IMR-90 (cell line): ENCODE results near the gene BTN3A1. TPM values are rescaled to one million over a fixed set of nuclear protein-coding genes. Genes with fewer than 3 reads are reported as not detected.

Experiments
- ATAC-seq: fragments of 200-7000 bp; cut with Tn5 transposase; 2 replicates; pipeline ENCODE4 v1.9.1; 2020; ENCODE audit warnings: low read depth, mild to moderate bottlenecking, moderate library complexity
- BruUV-seq: library from RNA; stranded (reverse); fragments of 400-500 nt; replicated peaks from 2 replicates; lab custom pipeline; 2021; lab: Mats Ljungman, UMichigan
- CTCF ChIA-PET: fragments of 300-600 bp; formaldehyde crosslinking; extraction: SDS; loops from one replicate; lab custom pipeline; 2021; ENCODE audit warnings: antibody characterized with exemption; lab: Yijun Ruan, JAX
- POLR2A ChIA-PET: fragments of 300-600 bp; sonication (Branson Sonifier 250); formaldehyde crosslinking; loops from one replicate; lab custom pipeline; 2022; ENCODE audit warnings: antibody characterized with exemption; ENCODE audit not compliant: unreplicated experiment; lab: Charles Lee
- DNase-seq: peaks from one replicate; pipeline ENCODE4 v3.0.0; 2013
- H2AFZ ChIP-seq: replicated peaks from 2 replicates; pipeline ENCODE3; 2013; ENCODE audit warnings: low read length, mild to moderate bottlenecking; ENCODE audit not compliant: poor library complexity
- H2AK5ac ChIP-seq: 2 replicates; pipeline ENCODE4 v1.6.1; 2013; ENCODE audit warnings: low read depth, low read length, inconsistent platforms
- H2AK9ac ChIP-seq: replicated peaks from 2 replicates; pipeline ENCODE3; 2013; ENCODE audit warnings: mild to moderate bottlenecking, low read depth, low read length, moderate library complexity; ENCODE audit not compliant: poor library complexity
- H2BK120ac ChIP-seq: 2 replicates; pipeline ENCODE4 v1.6.1; 2013; ENCODE audit warnings: low read depth, low read length, inconsistent platforms
- H2BK15ac ChIP-seq: 3 replicates; pipeline ENCODE4 v1.6.1; 2013; ENCODE audit warnings: low read depth, low read length, inconsistent platforms
- H2BK20ac ChIP-seq: 2 replicates; pipeline ENCODE4 v1.6.1; 2013; ENCODE audit warnings: low read depth, mild to moderate bottlenecking, inconsistent platforms, low read length, moderate library complexity
- H2BK5ac ChIP-seq: 2 replicates; pipeline ENCODE4 v1.6.1; 2013; ENCODE audit warnings: mild to moderate bottlenecking, low read depth, low read length, inconsistent platforms; ENCODE audit not compliant: poor library complexity, severe bottlenecking
- H3K14ac ChIP-seq: replicated peaks from 2 replicates; pipeline ENCODE4 v1.6.1; 2013; ENCODE audit warnings: low read depth, low read length, inconsistent platforms
- H3K18ac ChIP-seq: 2 replicates; pipeline ENCODE4 v1.6.1; 2013; ENCODE audit warnings: low read depth, low read length, control low read depth
- H3K23ac ChIP-seq: 2 replicates; pipeline ENCODE4 v1.6.1; 2013; ENCODE audit warnings: low read depth, low read length, inconsistent platforms
- H3K27ac ChIP-seq: 2 replicates; pipeline ENCODE4 v1.5.1; 2013; ENCODE audit warnings: mild to moderate bottlenecking, control low read depth, low read length; ENCODE audit not compliant: insufficient read depth
- H3K27me3 ChIP-seq: 2 replicates; pipeline ENCODE4 v1.6.1; 2013; ENCODE audit warnings: low read length; ENCODE audit not compliant: control insufficient read depth, insufficient read depth
- H3K36me3 ChIP-seq: 2 replicates; pipeline ENCODE4 v1.6.1; 2013; ENCODE audit warnings: low read length, mixed read lengths; ENCODE audit not compliant: control insufficient read depth, insufficient read depth
- H3K4ac ChIP-seq: 2 replicates; pipeline ENCODE4 v1.6.1; 2013; ENCODE audit warnings: low read depth, low read length, inconsistent platforms
- H3K4me1 ChIP-seq: 2 replicates; pipeline ENCODE4 v1.6.1; 2013; ENCODE audit warnings: low read length, mixed read lengths; ENCODE audit not compliant: control insufficient read depth, insufficient read depth
- H3K4me2 ChIP-seq: 2 replicates; pipeline ENCODE4 v1.6.1; 2013; ENCODE audit warnings: low read depth, mild to moderate bottlenecking, control low read depth, low read length, moderate library complexity
- H3K4me3 ChIP-seq: 2 replicates; pipeline ENCODE4 v1.5.1; 2013; ENCODE audit warnings: low read depth, mild to moderate bottlenecking, control low read depth, low read length, moderate library complexity; ENCODE audit not compliant: insufficient read depth
- H3K56ac ChIP-seq: 2 replicates; pipeline ENCODE4 v1.6.1; 2013; ENCODE audit warnings: low read length, inconsistent platforms; ENCODE audit not compliant: insufficient read depth; ENCODE audit errors: extremely low read depth
- H3K79me1 ChIP-seq, 2 experiments: 2 replicates each; pipeline ENCODE4 v1.6.1; 2013; ENCODE audit warnings: low read length in 2 of 2, inconsistent platforms in 1 of 2, low read depth in 1 of 2
- H3K9ac ChIP-seq: 2 replicates; pipeline ENCODE4 v1.6.1; 2013; ENCODE audit warnings: low read depth, low read length, control low read depth
- H3K9me1 ChIP-seq: 2 replicates; pipeline ENCODE4 v1.6.1; 2013; ENCODE audit warnings: low read length, inconsistent platforms; ENCODE audit not compliant: insufficient read depth
- H3K9me3 ChIP-seq: 2 replicates; pipeline ENCODE4 v1.6.1; 2013; ENCODE audit warnings: low read length; ENCODE audit not compliant: control insufficient read depth, insufficient read depth
- H4K20me1 ChIP-seq: 2 replicates; pipeline ENCODE4 v1.6.1; 2013; ENCODE audit warnings: low read length, inconsistent platforms; ENCODE audit not compliant: insufficient read depth
- H4K5ac ChIP-seq: 2 replicates; pipeline ENCODE4 v1.6.1; 2013; ENCODE audit warnings: mild to moderate bottlenecking, low read depth, low read length, control low read depth
- H4K8ac ChIP-seq, 2 experiments: 2 replicates each; pipeline ENCODE4 v1.6.1; 2013; ENCODE audit warnings: low read depth in 2 of 2, low read length in 2 of 2, control low read depth in 1 of 2, inconsistent platforms in 1 of 2
- H4K91ac ChIP-seq: 2 replicates; pipeline ENCODE4 v1.6.1; 2013; ENCODE audit warnings: low read depth, low read length, inconsistent platforms; ENCODE audit not compliant: insufficient read depth
- BHLHE40 ChIP-seq: fragments of 150-350 bp; IDR thresholded peaks from 2 replicates; pipeline ENCODE4 v1.6.1; 2016; ENCODE audit warnings: mild to moderate bottlenecking, low read depth, low read length
- CEBPB ChIP-seq: IDR thresholded peaks from 2 replicates; pipeline ENCODE4 v1.6.1; 2012; ENCODE audit warnings: low read depth, low read length, improper control_type of control experiment
- CHD1 ChIP-seq: IDR thresholded peaks from 2 replicates; pipeline ENCODE4 v1.6.1; 2012; ENCODE audit warnings: low read depth, low read length, improper control_type of control experiment
- FOS ChIP-seq: fragments of 150-350 bp; IDR thresholded peaks from 2 replicates; pipeline ENCODE4 v1.6.1; 2016; ENCODE audit warnings: low read depth, low read length
- MAFK ChIP-seq: IDR thresholded peaks from 2 replicates; pipeline ENCODE4 v1.6.1; 2012; ENCODE audit warnings: low read depth, low read length, improper control_type of control experiment
- MAZ ChIP-seq: IDR thresholded peaks from 2 replicates; pipeline ENCODE4 v1.6.1; 2012; ENCODE audit warnings: low read depth, mild to moderate bottlenecking, low read length, improper control_type of control experiment, moderate library complexity, borderline replicate concordance
- MXI1 ChIP-seq: IDR thresholded peaks from 2 replicates; pipeline ENCODE4 v1.6.1; 2012; ENCODE audit warnings: low read depth, mild to moderate bottlenecking, low read length, moderate library complexity, borderline replicate concordance
- POLR2A ChIP-seq: IDR thresholded peaks from 2 replicates; pipeline ENCODE4 v1.6.1; 2012; ENCODE audit warnings: mild to moderate bottlenecking, low read depth, low read length
- RAD21 ChIP-seq: IDR thresholded peaks from 2 replicates; pipeline ENCODE4 v1.6.1; 2012; ENCODE audit warnings: low read length, improper control_type of control experiment
- RCOR1 ChIP-seq: IDR thresholded peaks from 2 replicates; pipeline ENCODE4 v1.6.1; 2012; ENCODE audit warnings: mild to moderate bottlenecking, low read length, improper control_type of control experiment; ENCODE audit not compliant: insufficient replicate concordance
- RFX5 ChIP-seq: IDR thresholded peaks from 2 replicates; pipeline ENCODE4 v1.8.0; 2012; ENCODE audit warnings: low read depth, mild to moderate bottlenecking, low read length, moderate library complexity
- dilution Hi-C: fragments of 300-500 bp; cut with HindIII; formaldehyde crosslinking; loops from one replicate; pipeline ENCODE4 v1.14.3; 2018; ENCODE audit warnings: low sequenced_read_pairs; ENCODE audit not compliant: unreplicated experiment
- in situ Hi-C: fragments of 300-500 bp; cut with MboI; formaldehyde crosslinking; loops from 3 replicates; pipeline ENCODE4 v1.14.3; 2019; ENCODE audit warnings: low sequenced_read_pairs, inconsistent platforms, mixed read lengths
- intact Hi-C: fragments of 100-400 bp; cut with micrococcal nuclease; formaldehyde crosslinking; loops from 2 replicates; pipeline ENCODE4 v1.10.0; 2022
- polyA plus RNA-seq, 3 experiments: library from polyadenylated mRNA; depleted of rRNA; stranded (reverse); fragments of >200 nt; gene quantifications; 2 replicates each; pipeline ENCODE4 v1.2.3, GENCODE V29; 2012; ENCODE audit warnings: low replicate concordance in 1 of 3
- total RNA-seq: library from RNA; depleted of rRNA; stranded (reverse); fragments of >200 nt; gene quantifications from 2 replicates; pipeline ENCODE4 v1.2.3, GENCODE V29; 2012
- TF ChIP-seq, protein P1 (sequence below): fragments of 150-350 bp; IDR thresholded peaks from 2 replicates; pipeline ENCODE4 v1.6.1; 2017; ENCODE audit warnings: mild to moderate bottlenecking, antibody characterized with exemption, low read length, low read depth
- TF ChIP-seq, protein P2 (sequence below): fragments of 150-350 bp; IDR thresholded peaks from 2 replicates; pipeline ENCODE4 v1.6.1; 2016; ENCODE audit warnings: low read depth, mild to moderate bottlenecking, low read length, moderate library complexity, borderline replicate concordance

Gene BTN3A1
- total and polyA plus RNA-seq, 2 of the 4 experiments (the other 2 are of a cell fraction) = 14.4 to 16.5 TPM

DNA sequence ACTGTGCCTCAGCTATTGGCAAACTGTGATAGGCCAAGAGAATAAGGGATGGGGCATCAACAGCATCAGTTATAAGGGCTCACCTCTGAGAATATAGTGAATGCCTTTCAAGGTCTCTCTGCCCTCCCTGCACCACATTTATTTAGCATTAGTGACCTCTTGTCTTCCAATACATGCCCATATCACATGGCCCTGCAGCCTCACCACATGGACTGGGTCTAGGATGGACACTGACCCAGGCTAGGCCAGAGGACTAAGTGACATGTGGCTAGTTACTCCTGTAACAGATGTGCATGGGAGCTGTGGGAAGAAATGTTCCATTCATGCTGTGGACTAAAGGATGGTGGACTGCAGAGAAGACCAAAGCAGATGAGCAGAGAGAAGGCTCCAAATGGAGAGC lies 22.3 kb upstream of the BTN3A1 start:
- no peak overlapping the region for H2BK120ac ChIP-seq
- H3K36me3 ChIP-seq = peaks cover 3% of the 10 kb centered on the region; the same call in 1 of the 2 replicates
- no peak overlapping the region for H3K4ac ChIP-seq
- peaks cover 2% of the 10 kb centered on the region; the same call in 1 of the 2 replicates for H3K4me1 ChIP-seq
- BruUV-seq = no TSS peak
- no peak overlapping the region for H3K56ac ChIP-seq
- H4K5ac ChIP-seq = no peak overlapping the region
- no peak overlapping the region for H2BK15ac ChIP-seq
- no peak overlapping the region for H3K4me2 ChIP-seq
- H2BK5ac ChIP-seq = no peak overlapping the region
- no peaks in the 10 kb centered on the region for H3K27me3 ChIP-seq
- ATAC-seq = no peak
- dilution Hi-C loops = no loop called here
- H3K79me1 ChIP-seq = peaks cover 0 to 16% of the 10 kb centered on the region in 2 experiments; a peak in 2 of 4 replicates
- TF ChIP-seq FOS (no peak), CHD1 (no peak), POLR2A (no peak), MAZ (no peak), RFX5 (no peak), RAD21 (no peak), MAFK (no peak), CEBPB (no peak), RCOR1 (no peak), MXI1 (no peak), BHLHE40 (no peak)
- TF ChIP-seq, protein P1, sequence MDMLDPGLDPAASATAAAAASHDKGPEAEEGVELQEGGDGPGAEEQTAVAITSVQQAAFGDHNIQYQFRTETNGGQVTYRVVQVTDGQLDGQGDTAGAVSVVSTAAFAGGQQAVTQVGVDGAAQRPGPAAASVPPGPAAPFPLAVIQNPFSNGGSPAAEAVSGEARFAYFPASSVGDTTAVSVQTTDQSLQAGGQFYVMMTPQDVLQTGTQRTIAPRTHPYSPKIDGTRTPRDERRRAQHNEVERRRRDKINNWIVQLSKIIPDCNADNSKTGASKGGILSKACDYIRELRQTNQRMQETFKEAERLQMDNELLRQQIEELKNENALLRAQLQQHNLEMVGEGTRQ = no peak
- TF ChIP-seq, protein P2, sequence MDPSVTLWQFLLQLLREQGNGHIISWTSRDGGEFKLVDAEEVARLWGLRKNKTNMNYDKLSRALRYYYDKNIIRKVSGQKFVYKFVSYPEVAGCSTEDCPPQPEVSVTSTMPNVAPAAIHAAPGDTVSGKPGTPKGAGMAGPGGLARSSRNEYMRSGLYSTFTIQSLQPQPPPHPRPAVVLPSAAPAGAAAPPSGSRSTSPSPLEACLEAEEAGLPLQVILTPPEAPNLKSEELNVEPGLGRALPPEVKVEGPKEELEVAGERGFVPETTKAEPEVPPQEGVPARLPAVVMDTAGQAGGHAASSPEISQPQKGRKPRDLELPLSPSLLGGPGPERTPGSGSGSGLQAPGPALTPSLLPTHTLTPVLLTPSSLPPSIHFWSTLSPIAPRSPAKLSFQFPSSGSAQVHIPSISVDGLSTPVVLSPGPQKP = no peak
- H3K9me3 ChIP-seq = no peaks in the 10 kb centered on the region
- CTCF ChIA-PET = no interaction called here
- no peak overlapping the region for H3K9ac ChIP-seq
- no peak overlapping the region for H2AK5ac ChIP-seq
- in situ Hi-C loops = no loop called here
- no peak overlapping the region for H3K14ac ChIP-seq
- H2AFZ ChIP-seq = no peak overlapping the region
- no peaks in the 10 kb centered on the region for H4K20me1 ChIP-seq
- DNase-seq = no peak
- H3K4me3 ChIP-seq = no peak overlapping the region
- H3K9me1 ChIP-seq = peaks cover 11% of the 10 kb centered on the region
- no peak overlapping the region for H3K27ac ChIP-seq
- H3K23ac ChIP-seq = no peak overlapping the region
- H2BK20ac ChIP-seq = no peak overlapping the region
- H3K18ac ChIP-seq = no peak overlapping the region
- intact Hi-C loops = no loop called here
- H4K91ac ChIP-seq = no peak overlapping the region
- no peak overlapping the region for H2AK9ac ChIP-seq
- H4K8ac ChIP-seq = no peak overlapping the region
- POLR2A ChIA-PET = no interaction called here
